ENCODE data around the gene ARIH2. TPM values are rescaled to one million over a fixed set of nuclear protein-coding genes. Genes with fewer than 3 reads are reported as not detected.
A peak's percentile ranks its signal among the peaks of the same experiment; 100 is the strongest.

Gene ARIH2
- total RNA-seq, 1 donor from 2014 or later: 124 TPM

DNA sequence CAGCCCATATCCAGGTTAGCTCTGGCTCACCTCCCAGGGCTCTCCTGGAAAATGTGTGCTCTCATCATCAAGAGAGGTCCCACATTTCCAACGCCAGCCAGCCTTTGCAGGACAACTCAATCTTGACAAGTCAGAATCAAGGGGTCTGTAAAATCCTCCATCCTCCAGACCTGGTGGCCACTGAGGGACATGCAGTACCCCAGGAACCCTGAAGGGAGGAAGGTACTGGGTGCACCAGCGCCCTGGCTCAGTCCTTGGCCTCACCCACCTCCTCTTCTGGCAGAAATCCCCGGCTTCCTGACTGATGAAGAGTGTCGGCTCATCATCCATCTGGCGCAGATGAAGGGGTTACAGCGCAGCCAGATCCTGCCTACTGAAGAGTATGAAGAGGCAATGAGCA is 82.5 kb downstream of the ARIH2 start:
- no peak for DNase-seq (ENCODE audit: low read depth)

DNA sequence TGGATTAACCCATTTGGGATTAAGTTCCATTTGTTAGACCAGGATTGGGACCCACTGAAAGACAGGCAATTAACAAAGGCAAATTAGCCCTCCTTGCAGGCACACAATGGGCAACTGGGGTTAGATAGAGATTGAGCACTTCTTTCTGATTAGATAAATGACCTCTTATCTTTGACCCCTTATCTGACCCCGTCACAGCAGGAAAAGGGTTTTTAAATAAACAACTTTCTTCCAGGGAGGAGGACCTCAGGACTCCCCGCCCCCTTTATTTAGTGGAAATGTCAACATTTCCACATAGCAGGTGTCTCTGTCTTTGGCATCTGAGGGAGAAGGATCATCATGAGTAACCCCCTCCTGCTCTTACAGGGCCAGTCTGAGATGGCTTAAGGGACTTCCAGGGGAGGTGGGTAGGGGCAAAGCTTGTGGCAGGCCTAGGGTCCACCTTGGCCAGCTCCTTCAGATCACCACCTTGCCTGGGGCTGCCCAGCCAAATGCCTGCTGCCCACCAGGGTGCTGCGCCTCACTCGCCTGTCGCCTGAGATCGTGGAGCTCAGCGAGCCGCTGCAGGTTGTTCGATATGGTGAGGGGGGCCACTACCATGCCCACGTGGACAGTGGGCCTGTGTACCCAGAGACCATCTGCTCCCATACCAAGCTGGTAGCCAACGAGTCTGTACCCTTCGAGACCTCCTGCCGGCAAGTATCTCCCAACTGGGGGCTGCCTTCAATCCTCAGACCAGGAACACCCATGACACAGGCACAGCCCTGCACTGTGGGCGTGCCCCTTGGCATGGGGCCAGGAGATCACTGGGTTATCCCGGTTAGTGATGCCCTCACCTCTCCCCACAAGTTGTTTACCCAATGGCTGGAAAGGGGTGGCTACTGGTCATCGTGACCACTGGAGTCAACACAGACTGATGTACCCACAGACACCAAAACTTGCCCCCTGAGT is 86.0 kb downstream of the ARIH2 start:
- TF ChIP-seq, protein P1, sequence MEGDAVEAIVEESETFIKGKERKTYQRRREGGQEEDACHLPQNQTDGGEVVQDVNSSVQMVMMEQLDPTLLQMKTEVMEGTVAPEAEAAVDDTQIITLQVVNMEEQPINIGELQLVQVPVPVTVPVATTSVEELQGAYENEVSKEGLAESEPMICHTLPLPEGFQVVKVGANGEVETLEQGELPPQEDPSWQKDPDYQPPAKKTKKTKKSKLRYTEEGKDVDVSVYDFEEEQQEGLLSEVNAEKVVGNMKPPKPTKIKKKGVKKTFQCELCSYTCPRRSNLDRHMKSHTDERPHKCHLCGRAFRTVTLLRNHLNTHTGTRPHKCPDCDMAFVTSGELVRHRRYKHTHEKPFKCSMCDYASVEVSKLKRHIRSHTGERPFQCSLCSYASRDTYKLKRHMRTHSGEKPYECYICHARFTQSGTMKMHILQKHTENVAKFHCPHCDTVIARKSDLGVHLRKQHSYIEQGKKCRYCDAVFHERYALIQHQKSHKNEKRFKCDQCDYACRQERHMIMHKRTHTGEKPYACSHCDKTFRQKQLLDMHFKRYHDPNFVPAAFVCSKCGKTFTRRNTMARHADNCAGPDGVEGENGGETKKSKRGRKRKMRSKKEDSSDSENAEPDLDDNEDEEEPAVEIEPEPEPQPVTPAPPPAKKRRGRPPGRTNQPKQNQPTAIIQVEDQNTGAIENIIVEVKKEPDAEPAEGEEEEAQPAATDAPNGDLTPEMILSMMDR (IDR thresholded peaks at IDR 0.05; ENCODE audit: insufficient read depth, low read length, severe bottlenecking): no peak
- DNase-seq (ENCODE audit: low read depth): no peak
- FAIRE-seq: no peak
- Histone ChIP-seq H3K27me3 (ENCODE audit: control insufficient read depth, insufficient read depth, low read length) (no peaks in the 10 kb centered on the region), H3K4me3 (ENCODE audit: low read depth, low read length) (no peak overlapping the region), H3K36me3 (ENCODE audit: control insufficient read depth, insufficient read depth, low read length) (no peaks in the 10 kb centered on the region)

More for the DNA sequence above, 82.5 kb downstream of the ARIH2 start:
- Histone ChIP-seq H3K27me3 (ENCODE audit: control insufficient read depth, insufficient read depth, low read length) (no peaks in the 10 kb centered on the region), H3K4me3 (ENCODE audit: low read depth, low read length) (no peak overlapping the region), H3K36me3 (ENCODE audit: control insufficient read depth, insufficient read depth, low read length) (no peaks in the 10 kb centered on the region)
- no peak for FAIRE-seq
- TF ChIP-seq, protein P1 (IDR thresholded peaks at IDR 0.05; ENCODE audit: insufficient read depth, low read length, severe bottlenecking): no peak

DNA sequence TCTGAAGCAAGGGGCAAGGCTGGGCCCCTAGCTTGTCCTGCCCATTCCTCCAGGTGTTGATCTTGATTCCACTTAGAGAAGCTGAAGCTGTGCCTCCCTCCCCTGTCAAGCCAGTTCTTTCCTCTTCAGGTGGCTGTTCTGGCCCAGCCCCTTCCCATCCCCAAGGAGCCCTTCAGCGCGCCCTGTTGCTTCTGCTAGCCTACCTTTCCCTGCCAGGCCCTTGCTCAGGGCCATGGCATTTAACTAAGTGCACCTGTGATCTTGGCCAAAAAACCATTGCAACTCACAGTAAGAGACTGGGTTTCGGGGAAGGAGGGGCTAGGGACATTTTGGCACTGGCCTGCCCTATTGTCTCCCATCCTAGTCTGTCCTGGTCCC is 86.7 kb downstream of the ARIH2 start:
- Histone ChIP-seq H3K27me3 (ENCODE audit: control insufficient read depth, insufficient read depth, low read length) (no peaks in the 10 kb centered on the region), H3K4me3 (ENCODE audit: low read depth, low read length) (no peak overlapping the region), H3K36me3 (ENCODE audit: control insufficient read depth, insufficient read depth, low read length) (no peaks in the 10 kb centered on the region)
- DNase-seq (ENCODE audit: low read depth) (no peak), FAIRE-seq (no peak)
- TF ChIP-seq, protein P1 (IDR thresholded peaks at IDR 0.05; ENCODE audit: insufficient read depth, low read length, severe bottlenecking): no peak

DNA sequence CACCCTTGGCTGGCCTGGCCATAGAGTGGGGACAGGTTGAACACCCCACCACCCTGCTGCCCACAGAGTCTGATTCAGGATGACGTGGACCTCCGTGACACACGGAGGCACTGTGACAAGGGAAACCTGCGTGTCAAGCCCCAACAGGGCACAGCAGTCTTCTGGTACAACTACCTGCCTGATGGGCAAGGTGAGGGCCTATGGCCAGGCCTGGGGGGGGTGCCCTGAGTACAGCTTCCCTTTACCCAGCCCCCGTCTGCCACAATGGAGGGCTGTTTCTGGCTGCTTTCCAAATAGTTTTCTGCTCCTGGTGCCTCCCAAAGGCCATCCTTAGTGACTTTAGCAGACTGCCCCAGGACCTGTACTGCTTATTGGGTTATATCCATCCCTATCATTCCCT is 87.4 kb downstream of the ARIH2 start:
- FAIRE-seq (no peak), DNase-seq (ENCODE audit: low read depth) (no peak)
- Histone ChIP-seq H3K27me3 (ENCODE audit: control insufficient read depth, insufficient read depth, low read length) (no peaks in the 10 kb centered on the region), H3K4me3 (ENCODE audit: low read depth, low read length) (peak overlapping the region; percentile 83), H3K36me3 (ENCODE audit: control insufficient read depth, insufficient read depth, low read length) (no peaks in the 10 kb centered on the region)
- TF ChIP-seq, protein P1 (IDR thresholded peaks at IDR 0.05; ENCODE audit: insufficient read depth, low read length, severe bottlenecking): no peak

DNA sequence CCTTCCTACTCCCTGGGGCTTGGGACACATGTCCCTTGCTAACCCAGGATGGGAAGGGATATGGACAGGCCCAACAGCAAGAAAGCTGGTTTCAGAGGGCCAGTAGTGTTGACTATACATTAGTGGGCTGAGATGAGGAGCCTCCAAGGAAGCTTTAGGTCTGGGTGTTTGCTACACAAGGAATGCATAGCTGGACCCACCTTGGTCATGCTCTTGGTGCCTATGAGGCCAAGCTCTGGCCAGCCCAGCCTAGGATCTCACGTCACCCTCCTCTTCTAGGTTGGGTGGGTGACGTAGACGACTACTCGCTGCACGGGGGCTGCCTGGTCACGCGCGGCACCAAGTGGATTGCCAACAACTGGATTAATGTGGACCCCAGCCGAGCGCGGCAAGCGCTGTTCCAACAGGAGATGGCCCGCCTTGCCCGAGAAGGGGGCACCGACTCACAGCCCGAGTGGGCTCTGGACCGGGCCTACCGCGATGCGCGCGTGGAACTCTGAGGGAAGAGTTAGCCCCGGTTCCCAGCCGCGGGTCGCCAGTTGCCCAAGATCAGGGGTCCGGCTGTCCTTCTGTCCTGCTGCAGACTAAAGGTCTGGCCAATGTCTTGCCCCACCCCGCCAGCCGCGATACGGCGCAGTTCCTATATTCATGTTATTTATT is 87.9 kb downstream of the ARIH2 start:
- Histone ChIP-seq H3K27me3 (ENCODE audit: control insufficient read depth, insufficient read depth, low read length) (no peaks in the 10 kb centered on the region), H3K4me3 (ENCODE audit: low read depth, low read length) (peak overlapping the region; percentile 83), H3K36me3 (ENCODE audit: control insufficient read depth, insufficient read depth, low read length) (peaks cover under 1% of the 10 kb centered on the region)
- TF ChIP-seq, protein P1 (IDR thresholded peaks at IDR 0.05; ENCODE audit: insufficient read depth, low read length, severe bottlenecking): no peak
- FAIRE-seq (no peak), DNase-seq (ENCODE audit: low read depth) (no peak)
